ENCODE measurements around the gene TPPP2.

TPPP2 gene

GRCh38 chr14:21059842-21060613 is 30.0 kb downstream of the TPPP2 start:
- peak; percentile 41 for DNase-seq

- DNase-seq: no peak
These were observed 30.8 kb downstream of the TPPP2 start for GRCh38 chr14:21060614-21061346.

GRCh38 chr14:21061347-21061668 is 31.3 kb downstream of the TPPP2 start:
- DNase-seq: no peak

- DNase-seq: peak; percentile 94
These were observed 33.5 kb downstream of the TPPP2 start for GRCh38 chr14:21063479-21063878.

GRCh38 chr14:21066882-21067502 is 37.0 kb downstream of the TPPP2 start:
- no peak for DNase-seq

GRCh38 chr14:21068521-21069387 is 38.7 kb downstream of the TPPP2 start:
- DNase-seq: peak; percentile 72

- peak; percentile 48 for DNase-seq
These were observed 39.5 kb downstream of the TPPP2 start for GRCh38 chr14:21069388-21070082.

- DNase-seq: peak; percentile 66
These were observed 40.1 kb downstream of the TPPP2 start, which contains the start of gene ARHGEF40 for GRCh38 chr14:21070083-21070609. ARHGEF40 (plus strand) TSS chr14:21070304; CDS start chr14:21070397, 93 bp downstream.

DNA sequence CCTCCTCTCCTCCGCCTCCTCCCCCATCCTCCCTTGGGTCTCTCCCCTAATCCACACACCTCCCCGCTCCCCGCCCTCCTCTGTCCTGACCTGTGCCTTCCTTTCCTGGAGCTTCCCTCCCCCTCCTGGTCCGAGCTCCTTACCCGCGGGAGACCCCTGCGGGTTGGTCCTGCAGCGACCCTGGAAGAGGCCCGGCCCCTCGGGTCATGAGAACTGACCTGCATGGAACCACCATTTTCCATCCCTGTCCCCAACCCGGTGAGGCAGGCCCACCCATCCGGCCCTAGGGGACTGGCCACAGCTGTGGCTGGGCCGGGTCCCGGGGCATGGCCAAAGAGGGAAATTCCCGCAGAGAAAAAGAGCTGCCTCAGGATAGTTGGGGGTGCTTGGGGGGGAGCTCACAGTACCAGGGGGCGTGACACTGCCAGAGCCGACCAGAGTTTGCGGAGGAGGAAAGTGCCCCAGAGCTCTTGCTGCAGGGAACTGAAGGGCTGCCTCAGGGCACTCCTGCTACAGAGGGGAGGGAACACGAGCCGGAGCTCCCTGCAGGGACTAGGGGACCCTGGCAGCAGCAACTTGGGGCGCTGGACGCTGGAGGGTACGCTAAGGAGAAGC is 40.7 kb downstream of the TPPP2 start:
- DNase-seq: peak; percentile 56

GRCh38 chr14:21071225-21072030 is 41.4 kb downstream of the TPPP2 start:
- peak; percentile 97 for DNase-seq

GRCh38 chr14:21072031-21072473 is 42.0 kb downstream of the TPPP2 start:
- DNase-seq: peak; percentile 86

DNA sequence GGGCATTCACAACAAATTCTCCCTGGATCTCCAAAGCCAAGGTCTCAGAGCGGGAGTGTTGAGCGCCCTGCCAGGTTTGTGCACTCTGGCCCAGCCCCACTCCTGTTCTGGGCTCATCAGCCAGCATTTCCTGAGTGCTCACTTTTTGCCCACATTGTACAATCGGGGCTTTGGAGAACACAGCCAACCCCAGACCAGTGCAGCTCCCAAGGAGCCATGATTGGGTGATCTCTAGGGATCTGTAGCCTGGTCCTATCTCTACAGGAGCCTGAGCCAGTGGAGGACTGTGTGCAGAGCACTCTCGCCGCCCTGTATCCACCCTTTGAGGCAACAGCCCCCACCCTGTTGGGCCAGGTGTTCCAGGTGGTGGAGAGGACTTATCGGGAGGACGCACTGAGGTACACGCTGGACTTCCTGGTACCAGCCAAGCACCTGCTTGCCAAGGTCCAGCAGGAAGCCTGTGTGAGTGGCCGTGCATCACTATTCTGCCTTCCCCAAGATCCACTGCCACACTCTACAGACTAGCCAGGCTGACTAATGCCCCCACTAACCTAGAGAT is 42.8 kb downstream of the TPPP2 start:
- DNase-seq: no peak

- DNase-seq: no peak
These were observed 43.9 kb downstream of the TPPP2 start for GRCh38 chr14:21073921-21074320.

DNA sequence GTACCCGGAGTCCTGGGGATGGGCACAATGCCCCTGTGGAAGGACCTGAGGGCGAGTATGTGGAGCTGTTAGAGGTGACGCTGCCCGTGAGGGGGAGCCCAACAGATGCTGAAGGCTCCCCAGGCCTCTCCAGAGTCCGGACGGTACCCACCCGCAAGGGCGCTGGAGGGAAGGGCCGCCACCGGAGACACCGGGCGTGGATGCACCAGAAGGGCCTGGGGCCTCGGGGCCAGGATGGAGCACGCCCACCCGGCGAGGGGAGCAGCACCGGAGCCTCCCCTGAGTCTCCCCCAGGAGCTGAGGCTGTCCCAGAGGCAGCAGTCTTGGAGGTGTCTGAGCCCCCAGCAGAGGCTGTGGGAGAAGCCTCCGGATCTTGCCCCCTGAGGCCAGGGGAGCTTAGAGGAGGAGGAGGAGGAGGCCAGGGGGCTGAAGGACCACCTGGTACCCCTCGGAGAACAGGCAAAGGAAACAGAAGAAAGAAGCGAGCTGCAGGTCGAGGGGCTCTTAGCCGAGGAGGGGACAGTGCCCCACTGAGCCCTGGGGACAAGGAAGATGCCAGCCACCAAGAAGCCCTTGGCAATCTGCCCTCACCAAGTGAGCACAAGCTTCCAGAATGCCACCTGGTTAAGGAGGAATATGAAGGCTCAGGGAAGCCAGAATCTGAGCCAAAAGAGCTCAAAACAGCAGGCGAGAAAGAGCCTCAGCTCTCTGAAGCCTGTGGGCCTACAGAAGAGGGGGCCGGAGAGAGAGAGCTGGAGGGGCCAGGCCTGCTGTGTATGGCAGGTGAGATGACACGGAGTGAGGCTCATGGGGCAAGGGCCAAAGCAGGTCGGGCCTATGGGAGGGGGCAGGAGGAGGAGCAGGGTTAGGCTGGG is 44.6 kb downstream of the TPPP2 start:
- DNase-seq: no peak

GRCh38 chr14:21075719-21076437 is 45.9 kb downstream of the TPPP2 start:
- DNase-seq: no peak

DNA sequence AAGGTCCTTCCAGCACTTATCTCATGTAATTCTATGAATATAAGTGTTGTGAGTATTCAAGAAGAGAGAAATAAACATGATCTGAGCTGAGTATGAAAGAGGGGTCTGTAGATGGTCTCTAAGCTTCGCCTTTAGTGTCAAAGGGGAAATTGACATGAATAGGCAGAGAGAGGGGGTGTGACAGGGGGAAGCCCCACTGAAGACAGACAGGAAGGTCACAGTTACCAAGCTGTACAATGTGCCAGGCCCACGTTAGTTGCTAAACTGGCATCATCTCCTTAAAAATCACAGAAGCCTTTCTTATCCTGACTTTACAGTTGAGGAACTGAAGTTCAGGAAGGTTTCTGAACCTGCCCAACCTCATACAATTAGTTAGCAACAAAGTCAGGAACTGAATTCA is 47.7 kb downstream of the TPPP2 start:
- DNase-seq: no peak

GRCh38 chr14:21078287-21078686 is 48.3 kb downstream of the TPPP2 start:
- DNase-seq: no peak

DNA sequence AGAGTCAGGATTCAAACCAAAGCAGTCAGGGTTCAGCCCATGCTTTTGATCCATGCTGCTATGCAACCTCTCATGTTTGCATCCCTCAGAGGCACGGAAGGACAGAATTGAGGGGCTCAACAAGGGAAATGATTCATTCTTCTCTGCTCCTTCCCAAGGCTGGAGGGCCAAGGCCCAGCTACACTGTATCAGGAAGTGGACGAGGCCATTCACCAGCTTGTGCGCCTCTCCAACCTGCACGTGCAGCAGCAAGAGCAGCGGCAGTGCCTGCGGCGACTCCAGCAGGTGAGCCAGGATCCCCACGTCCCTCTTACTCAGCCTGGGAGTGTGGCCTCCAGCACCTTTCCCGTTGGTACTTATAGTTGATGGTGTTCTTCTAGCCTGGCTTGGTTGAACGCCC is 48.7 kb downstream of the TPPP2 start:
- DNase-seq: no peak

Measured in fibroblast of skin of right biceps (primary cell).